DND-41 (cell line): ENCODE data around the gene CENPB.

Experiments used
- ATAC-seq: fragments of 200-7000 bp; cut with Tn5 transposase; 3 replicates; pipeline ENCODE4 v1.9.1; 2021; ENCODE audit warnings: low read depth; ENCODE audit not compliant: insufficient read depth
- DNase-seq: peaks from one replicate; pipeline ENCODE4 v3.0.0-alpha.2; 2020
- H2AFZ ChIP-seq: 2 replicates; pipeline ENCODE4 v1.6.0; 2012; ENCODE audit warnings: low read depth, low read length
- H3K27ac ChIP-seq: 2 replicates; pipeline ENCODE4 v1.5.1; 2012; ENCODE audit warnings: low read length, inconsistent platforms
- H3K27me3 ChIP-seq: fragments of 200-600 bp; sonication (generic); 2 replicates; pipeline ENCODE4 v1.6.0; 2012; ENCODE audit warnings: low read length, mild to moderate bottlenecking, inconsistent platforms; ENCODE audit not compliant: insufficient read depth, poor library complexity
- H3K36me3 ChIP-seq: 2 replicates; pipeline ENCODE4 v1.5.1; 2012; ENCODE audit warnings: low read length, inconsistent platforms; ENCODE audit not compliant: insufficient read depth
- H3K4me1 ChIP-seq: 2 replicates; pipeline ENCODE4 v1.5.1; 2012; ENCODE audit warnings: mild to moderate bottlenecking, low read length; ENCODE audit not compliant: insufficient read depth
- H3K4me2 ChIP-seq: 2 replicates; pipeline ENCODE4 v1.6.0; 2012; ENCODE audit warnings: mild to moderate bottlenecking, moderate library complexity, low read length, inconsistent platforms; ENCODE audit not compliant: insufficient read depth
- H3K4me3 ChIP-seq, 2 experiments: fragments of 200-600 bp in 1 of 2; shearing (Covaris generic) in 1 of 2; 2 replicates each; pipeline ENCODE4 v1.5.1; 2012 to 2016; ENCODE audit warnings: inconsistent platforms in 2 of 2, low read length in 2 of 2, mild to moderate bottlenecking in 2 of 2, low read depth in 1 of 2, moderate library complexity in 1 of 2
- H3K79me2 ChIP-seq: 2 replicates; pipeline ENCODE4 v1.6.0; 2012; ENCODE audit warnings: low read length, inconsistent platforms; ENCODE audit not compliant: insufficient read depth
- H3K9ac ChIP-seq: 2 replicates; pipeline ENCODE4 v1.6.0; 2012; ENCODE audit warnings: low read depth, mild to moderate bottlenecking, inconsistent platforms, low read length, moderate library complexity
- H3K9me3 ChIP-seq: 2 replicates; pipeline ENCODE4 v1.5.1; 2012; ENCODE audit warnings: low read length, moderate library complexity, mild to moderate bottlenecking, inconsistent platforms; ENCODE audit not compliant: insufficient read depth, severe bottlenecking
- H4K20me1 ChIP-seq: 2 replicates; pipeline ENCODE4 v1.6.0; 2012; ENCODE audit warnings: low read length; ENCODE audit not compliant: insufficient read depth
- EZH2 ChIP-seq: IDR thresholded peaks from 3 replicates; pipeline ENCODE4 v1.6.1; 2012; ENCODE audit warnings: borderline replicate concordance, low read depth, mild to moderate bottlenecking, moderate library complexity, low read length, inconsistent platforms; ENCODE audit not compliant: severe bottlenecking
- TF ChIP-seq, protein P1 (sequence below): IDR thresholded peaks from 2 replicates; pipeline ENCODE4 v1.5.1; 2012; ENCODE audit warnings: borderline replicate concordance, low read length, moderate library complexity, mild to moderate bottlenecking; ENCODE audit not compliant: poor library complexity, severe bottlenecking; ENCODE audit errors: extremely low read depth

CENPB gene

DNA sequence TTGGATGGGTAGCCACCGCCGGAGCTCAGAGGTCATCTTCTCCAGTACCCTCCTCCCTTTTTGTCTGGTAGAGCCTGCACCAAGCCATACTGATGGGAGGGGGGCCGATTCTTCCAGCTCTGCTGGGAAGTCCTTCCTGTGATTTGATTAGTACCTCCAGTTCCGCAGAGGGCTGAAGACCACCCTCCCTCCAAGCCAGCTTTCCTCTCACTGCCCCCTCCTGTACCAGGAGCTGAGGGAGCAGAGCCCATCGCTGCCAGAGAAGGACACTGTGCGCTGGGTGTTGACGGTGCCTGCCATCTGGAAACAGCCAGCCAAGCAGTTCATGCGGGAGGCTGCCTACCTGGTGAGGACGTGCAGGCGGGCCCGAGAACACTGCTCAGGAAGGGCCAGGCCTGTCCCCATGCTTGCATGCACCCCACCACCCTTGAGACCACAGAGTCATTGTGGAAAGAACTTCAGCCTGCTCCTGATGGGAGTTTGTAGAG, 40.8 kb downstream of the CENPB start:
- no peak overlapping the region for H3K4me3 ChIP-seq
- H3K9me3 ChIP-seq: no peaks in the 10 kb centered on the region
- no peaks in the 10 kb centered on the region for H3K79me2 ChIP-seq
- TF ChIP-seq, protein P1, sequence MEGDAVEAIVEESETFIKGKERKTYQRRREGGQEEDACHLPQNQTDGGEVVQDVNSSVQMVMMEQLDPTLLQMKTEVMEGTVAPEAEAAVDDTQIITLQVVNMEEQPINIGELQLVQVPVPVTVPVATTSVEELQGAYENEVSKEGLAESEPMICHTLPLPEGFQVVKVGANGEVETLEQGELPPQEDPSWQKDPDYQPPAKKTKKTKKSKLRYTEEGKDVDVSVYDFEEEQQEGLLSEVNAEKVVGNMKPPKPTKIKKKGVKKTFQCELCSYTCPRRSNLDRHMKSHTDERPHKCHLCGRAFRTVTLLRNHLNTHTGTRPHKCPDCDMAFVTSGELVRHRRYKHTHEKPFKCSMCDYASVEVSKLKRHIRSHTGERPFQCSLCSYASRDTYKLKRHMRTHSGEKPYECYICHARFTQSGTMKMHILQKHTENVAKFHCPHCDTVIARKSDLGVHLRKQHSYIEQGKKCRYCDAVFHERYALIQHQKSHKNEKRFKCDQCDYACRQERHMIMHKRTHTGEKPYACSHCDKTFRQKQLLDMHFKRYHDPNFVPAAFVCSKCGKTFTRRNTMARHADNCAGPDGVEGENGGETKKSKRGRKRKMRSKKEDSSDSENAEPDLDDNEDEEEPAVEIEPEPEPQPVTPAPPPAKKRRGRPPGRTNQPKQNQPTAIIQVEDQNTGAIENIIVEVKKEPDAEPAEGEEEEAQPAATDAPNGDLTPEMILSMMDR: no peak
- H2AFZ ChIP-seq: no peak overlapping the region
- no peaks in the 10 kb centered on the region for H3K4me1 ChIP-seq
- no peak for ATAC-seq
- no peak for DNase-seq
- H3K36me3 ChIP-seq: peaks cover 4% of the 10 kb centered on the region; the same call in 1 of the 2 replicates
- no peak overlapping the region for H3K4me2 ChIP-seq
- H3K27me3 ChIP-seq: no peaks in the 10 kb centered on the region
- no peak overlapping the region for H3K9ac ChIP-seq
- H3K27ac ChIP-seq: no peak overlapping the region
- peaks cover 2% of the 10 kb centered on the region; the same call in 1 of the 2 replicates for H4K20me1 ChIP-seq

- no peak overlapping the region for H3K4me3 ChIP-seq
- H2AFZ ChIP-seq: no peak overlapping the region
- no peak overlapping the region for H3K9ac ChIP-seq
- H3K27me3 ChIP-seq: no peaks in the 10 kb centered on the region
- peak; percentile 50 for DNase-seq
- no peak for TF ChIP-seq EZH2
- TF ChIP-seq, protein P1: no peak
- no peak overlapping the region for H3K4me2 ChIP-seq
- H3K4me1 ChIP-seq: no peaks in the 10 kb centered on the region
- peak; percentile 43 for ATAC-seq
- peaks cover 2% of the 10 kb centered on the region; the same call in 1 of the 2 replicates for H4K20me1 ChIP-seq
- H3K27ac ChIP-seq: no peak overlapping the region
- H3K9me3 ChIP-seq: no peaks in the 10 kb centered on the region
- no peaks in the 10 kb centered on the region for H3K36me3 ChIP-seq
- H3K79me2 ChIP-seq: no peaks in the 10 kb centered on the region
These were observed 41.5 kb downstream of the CENPB start for GRCh38 chr20:3744806-3745685.

- ATAC-seq (no peak), DNase-seq (no peak)
- TF ChIP-seq EZH2: no peak
- TF ChIP-seq, protein P1: no peak
- Histone ChIP-seq H2AFZ (no peak overlapping the region), H3K27me3 (no peaks in the 10 kb centered on the region), H3K79me2 (no peaks in the 10 kb centered on the region), H3K9ac (no peak overlapping the region), H3K4me3 (no peak overlapping the region), H3K4me2 (no peak overlapping the region), H3K36me3 (no peaks in the 10 kb centered on the region), H4K20me1 (peaks cover 2% of the 10 kb centered on the region; the same call in 1 of the 2 replicates), H3K9me3 (no peaks in the 10 kb centered on the region), H3K27ac (no peak overlapping the region), H3K4me1 (no peaks in the 10 kb centered on the region)
These were observed 42.5 kb downstream of the CENPB start for GRCh38 chr20:3744037-3744436.
